OCI-LY7 (cell line): ENCODE data around the gene GLS2. TPM values are rescaled to one million over a fixed set of nuclear protein-coding genes. Genes with fewer than 3 reads are reported as not detected.
A peak's percentile ranks its signal among the peaks of the same experiment; 100 is the strongest.
"Not testable (repeated sequence)": the region's sequence is repeated elsewhere in the genome, so short reads cannot be mapped to it uniquely, and the experiment has no call there.

Source experiments
- BruUV-seq: library from RNA; stranded (reverse); fragments of 400-500 nt; replicated peaks from 2 replicates; lab custom pipeline; 2021; lab: Mats Ljungman, UMichigan
- CTCF ChIA-PET: fragments of 300-600 bp; sonication (Branson Sonifier 250); formaldehyde crosslinking; loops from one replicate; lab custom pipeline; 2022; ENCODE audit warnings: antibody characterized with exemption; ENCODE audit not compliant: unreplicated experiment; lab: Charles Lee
- POLR2A ChIA-PET: fragments of 300-600 bp; sonication (Branson Sonifier 250); formaldehyde crosslinking; loops from one replicate; lab custom pipeline; 2022; ENCODE audit warnings: antibody characterized with exemption; lab: Charles Lee
- DNase-seq: peaks from one replicate; pipeline ENCODE4 v3.0.0-alpha.2; 2015; ENCODE audit warnings: low spot score
- H2AFZ ChIP-seq: fragments of 200-600 bp; sonication (generic), shearing (Covaris generic); 2 replicates; pipeline ENCODE4 v1.6.1; 2014; ENCODE audit warnings: mild to moderate bottlenecking, antibody characterized with exemption, low read length, moderate library complexity
- H3K27ac ChIP-seq: fragments of 200-600 bp; sonication (generic); 2 replicates; pipeline ENCODE4 v1.5.1; 2014; ENCODE audit warnings: mixed run types, low read depth, mild to moderate bottlenecking, moderate library complexity, low read length, inconsistent platforms; ENCODE audit not compliant: poor library complexity, severe bottlenecking
- H3K36me3 ChIP-seq: fragments of 200-600 bp; sonication (generic); 2 replicates; pipeline ENCODE4 v1.6.1; 2014; ENCODE audit warnings: mild to moderate bottlenecking, antibody characterized with exemption, low read length, moderate library complexity, mixed read lengths; ENCODE audit not compliant: insufficient read depth
- H3K4me1 ChIP-seq: fragments of 200-600 bp; sonication (generic); 2 replicates; pipeline ENCODE4 v1.5.1; 2014; ENCODE audit warnings: mild to moderate bottlenecking, low read length; ENCODE audit not compliant: insufficient read depth, poor library complexity, severe bottlenecking
- H3K4me2 ChIP-seq: fragments of 200-600 bp; sonication (generic); 2 replicates; pipeline ENCODE4 v1.6.1; 2014; ENCODE audit warnings: mild to moderate bottlenecking, low read length
- H3K4me3 ChIP-seq: fragments of 200-600 bp; sonication (generic); 2 replicates; pipeline ENCODE4 v1.5.1; 2014; ENCODE audit warnings: mild to moderate bottlenecking, low read depth, low read length; ENCODE audit not compliant: poor library complexity, severe bottlenecking
- H3K79me2 ChIP-seq: fragments of 200-600 bp; sonication (generic); 2 replicates; pipeline ENCODE4 v1.6.1; 2016; ENCODE audit warnings: low read depth, mild to moderate bottlenecking, low read length, moderate library complexity, mixed read lengths; ENCODE audit not compliant: insufficient read depth
- H3K9me2 ChIP-seq: fragments of 200-600 bp; sonication (generic); 2 replicates; pipeline ENCODE4 v1.6.1; 2016; ENCODE audit warnings: mild to moderate bottlenecking, low read length, mixed read lengths; ENCODE audit not compliant: insufficient read depth
- H3K9me3 ChIP-seq: fragments of 200-600 bp; sonication (generic); 2 replicates; pipeline ENCODE4 v1.6.1; 2014; ENCODE audit warnings: mild to moderate bottlenecking, mixed run types, low read length, mixed read lengths
- H4K20me1 ChIP-seq: fragments of 200-600 bp; sonication (generic); 2 replicates; pipeline ENCODE4 v1.6.1; 2014; ENCODE audit warnings: mild to moderate bottlenecking, antibody characterized with exemption, low read length, moderate library complexity, mixed read lengths; ENCODE audit not compliant: insufficient read depth
- EZH2phosphoT487 ChIP-seq: fragments of 200-600 bp; sonication (generic); IDR thresholded peaks from 2 replicates; pipeline ENCODE4 v1.6.1; 2018; ENCODE audit warnings: low read depth, borderline replicate concordance, mild to moderate bottlenecking, mixed run types, antibody characterized with exemption, low read length, moderate library complexity, mixed read lengths
- intact Hi-C: fragments of 100-400 bp; cut with micrococcal nuclease; formaldehyde crosslinking; loops from one replicate; pipeline ENCODE4 v1.10.0; 2022; ENCODE audit not compliant: unreplicated experiment
- total RNA-seq, 2 experiments: library from RNA; depleted of rRNA in 1 of 2; stranded (reverse); fragments of >200 nt in 1 of 2; shearing (Covaris generic) in 1 of 2; gene quantifications; 2 replicates each; pipeline ENCODE4 v1.2.3, GENCODE V29; 2014 to 2022
- TF ChIP-seq, protein P1 (sequence below): fragments of 200-600 bp; sonication (generic); conservative IDR thresholded peaks from 2 replicates; pipeline ENCODE4 v1.5.1; 2014; ENCODE audit warnings: mild to moderate bottlenecking, antibody characterized with exemption, low read length, moderate library complexity, mixed read lengths

Gene GLS2
- total RNA-seq, 2 experiments from 2014 or later = not detected

- no peak for TF ChIP-seq EZH2phosphoT487
- TF ChIP-seq, protein P1, sequence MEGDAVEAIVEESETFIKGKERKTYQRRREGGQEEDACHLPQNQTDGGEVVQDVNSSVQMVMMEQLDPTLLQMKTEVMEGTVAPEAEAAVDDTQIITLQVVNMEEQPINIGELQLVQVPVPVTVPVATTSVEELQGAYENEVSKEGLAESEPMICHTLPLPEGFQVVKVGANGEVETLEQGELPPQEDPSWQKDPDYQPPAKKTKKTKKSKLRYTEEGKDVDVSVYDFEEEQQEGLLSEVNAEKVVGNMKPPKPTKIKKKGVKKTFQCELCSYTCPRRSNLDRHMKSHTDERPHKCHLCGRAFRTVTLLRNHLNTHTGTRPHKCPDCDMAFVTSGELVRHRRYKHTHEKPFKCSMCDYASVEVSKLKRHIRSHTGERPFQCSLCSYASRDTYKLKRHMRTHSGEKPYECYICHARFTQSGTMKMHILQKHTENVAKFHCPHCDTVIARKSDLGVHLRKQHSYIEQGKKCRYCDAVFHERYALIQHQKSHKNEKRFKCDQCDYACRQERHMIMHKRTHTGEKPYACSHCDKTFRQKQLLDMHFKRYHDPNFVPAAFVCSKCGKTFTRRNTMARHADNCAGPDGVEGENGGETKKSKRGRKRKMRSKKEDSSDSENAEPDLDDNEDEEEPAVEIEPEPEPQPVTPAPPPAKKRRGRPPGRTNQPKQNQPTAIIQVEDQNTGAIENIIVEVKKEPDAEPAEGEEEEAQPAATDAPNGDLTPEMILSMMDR = no peak
- Histone ChIP-seq H3K4me1 (peaks cover 25% of the 10 kb centered on the region), H3K36me3 (peaks cover 30% of the 10 kb centered on the region), H3K9me3 (no peaks in the 10 kb centered on the region), H3K27ac (peak within 1 kb of the TSS; percentile 90), H3K4me2 (peak within 1 kb of the TSS; percentile 77), H3K79me2 (peaks cover 38% of the 10 kb centered on the region; the same call in 1 of the 2 replicates), H3K9me2 (no peaks in the 10 kb centered on the region), H4K20me1 (no peaks in the 10 kb centered on the region), H3K4me3 (peak within 1 kb of the TSS; percentile 88), H2AFZ (peak within 1 kb of the TSS; percentile 80)
- BruUV-seq = TSS peak; percentile 84
- ChIA-PET POLR2A (interaction anchor here (0.8 to 7.5 kb wide), 16 partner anchors 10 to 259 kb away, joined by 3 to 98 read pairs (median 4); partner anchors contain the start of genes CNPY2, IL23A, PAN2 and SMARCC2), CTCF (interaction anchor here (1.2 to 1.5 kb wide), 3 partner anchors 10 to 89 kb away, joined by 3 to 10 read pairs (median 3); partner anchors contain the start of gene STAT2)
- intact Hi-C loops = loop anchor here (1.0 to 5.0 kb wide), 5 partner anchors 74 to 322 kb away; partner anchors contain the start of genes ESYT1, PAN2 and STAT2
- DNase-seq = peak; percentile 92
These were observed 38.9 kb downstream of the GLS2 start, which contains the start of gene TIMELESS for GRCh38 chr12:56448860-56449621. Gene TIMELESS, minus strand, starts transcription at chr12:56449426. Its CDS starts 15,256 bp downstream, at chr12:56434170.

DNA sequence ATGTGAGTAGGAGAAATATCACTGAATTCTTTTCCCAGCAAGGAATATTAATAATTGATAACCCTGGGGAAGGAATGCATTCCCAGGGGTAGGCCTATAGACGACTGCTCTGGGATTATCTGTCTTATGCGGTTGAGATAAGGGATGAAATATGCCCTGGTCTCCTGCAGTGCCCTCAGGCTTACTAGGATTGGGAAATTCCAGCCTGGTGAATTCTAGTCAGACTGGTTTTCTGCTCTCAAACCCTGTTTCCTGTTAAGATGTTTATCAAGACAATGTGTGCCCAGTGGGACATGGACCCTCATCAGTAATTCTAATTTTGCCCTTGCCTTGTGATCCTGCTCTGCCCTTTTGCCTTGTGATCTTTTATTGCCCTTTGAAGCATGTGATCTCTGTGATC lies 44.8 kb downstream of the GLS2 start:
- H3K27ac ChIP-seq, H3K4me3 ChIP-seq, H4K20me1 ChIP-seq, H3K9me3 ChIP-seq, CTCF ChIA-PET, POLR2A ChIA-PET, DNase-seq, H2AFZ ChIP-seq, H3K4me2 ChIP-seq, H3K9me2 ChIP-seq, BruUV-seq, intact Hi-C loops: not testable (repeated sequence)
- H3K36me3 ChIP-seq = peaks cover 74% of the 10 kb centered on the region
- peaks cover 77% of the 10 kb centered on the region for H3K79me2 ChIP-seq
- peaks cover 11% of the 10 kb centered on the region for H3K4me1 ChIP-seq

GRCh38 chr12:56437430-56438176 lies 50.4 kb downstream of the GLS2 start:
- CTCF ChIA-PET = no interaction called here
- Histone ChIP-seq H2AFZ (no peak overlapping the region), H4K20me1 (no peaks in the 10 kb centered on the region), H3K4me3 (no peak overlapping the region), H3K27ac (no peak overlapping the region), H3K79me2 (peaks cover 66% of the 10 kb centered on the region), H3K4me1 (no peaks in the 10 kb centered on the region), H3K4me2 (no peak overlapping the region), H3K9me3 (peaks cover 8% of the 10 kb centered on the region; the same call in 1 of the 2 replicates), H3K9me2 (no peaks in the 10 kb centered on the region), H3K36me3 (peaks cover 61% of the 10 kb centered on the region)
- intact Hi-C loops = no loop called here
- TF ChIP-seq, protein P1 = no peak
- TF ChIP-seq EZH2phosphoT487 = no peak
- POLR2A ChIA-PET = interaction anchor here (0.7 to 1.4 kb wide), 5 partner anchors 13 to 152 kb away, joined by 3 to 6 read pairs (median 3); no protein-coding TSS in a partner anchor
- no TSS peak for BruUV-seq
- DNase-seq = no peak
